ENCODE results near the gene ZNF554. TPM values are rescaled to one million over a fixed set of nuclear protein-coding genes. Genes with fewer than 3 reads are reported as not detected.

Gene ZNF554
- total and polyA plus RNA-seq, 2 donors (not counting 3 experiments of a cell fraction or from before 2014, with no cell fraction given): 1.2 to 1.6 TPM

- no peaks in the 10 kb centered on the region for H3K9me3 ChIP-seq (replicated peaks; ENCODE audit: control insufficient read depth, insufficient read depth, low read length)
- no peak overlapping the region for H3K9ac ChIP-seq (replicated peaks; ENCODE audit: extremely low read depth, insufficient read depth, low read length)
- POLR2A ChIA-PET: no interaction called here
- no peak overlapping the region for H2AFZ ChIP-seq (ENCODE audit: low read depth, low read length)
- H3K27me3 ChIP-seq (ENCODE audit: control insufficient read depth in 2 of 2, insufficient read depth in 2 of 2, low read length in 2 of 2): no peaks in the 10 kb centered on the region
- no peak overlapping the region for H3K27ac ChIP-seq (ENCODE audit: insufficient read depth, low read depth, low read length)
- H3K79me2 ChIP-seq (ENCODE audit: control insufficient read depth, insufficient read depth, low read length): no peaks in the 10 kb centered on the region
- no peak for TF ChIP-seq JUN (IDR thresholded peaks at IDR 0.05; ENCODE audit: borderline replicate concordance, insufficient read depth, insufficient read length, low read depth)
- TF ChIP-seq MYC (IDR thresholded peaks at IDR 0.05; ENCODE audit: low read depth, low read length): no peak
- no peak for TF ChIP-seq POLR2AphosphoS5 (IDR thresholded peaks at IDR 0.05; ENCODE audit: insufficient read depth, low read depth, low read length)
- TF ChIP-seq FOS (IDR thresholded peaks at IDR 0.05; ENCODE audit: borderline replicate concordance, insufficient read depth, low read length): no peak
- TF ChIP-seq GATA2 (IDR thresholded peaks at IDR 0.05; ENCODE audit: insufficient read depth, insufficient read length, low read depth, low read length): no peak
- no peak for TF ChIP-seq POLR2A (IDR thresholded peaks at IDR 0.05; ENCODE audit: low read depth, low read length)
- TF ChIP-seq CTCF (IDR thresholded peaks at IDR 0.05; ENCODE audit: extremely low read depth in 1 of 2, insufficient read depth in 1 of 2, low read depth in 1 of 2, low read length in 2 of 2): no peak
- TF ChIP-seq EZH2 (IDR thresholded peaks at IDR 0.05; ENCODE audit: borderline replicate concordance, low read depth, low read length, severe bottlenecking): no peak
- TF ChIP-seq MAX (IDR thresholded peaks at IDR 0.05; ENCODE audit: insufficient read depth, insufficient read length): no peak
- BruUV-seq (replicated peaks): no TSS peak
- CTCF ChIA-PET: interaction anchor here (0.7 to 0.9 kb wide), 2 partner anchors 17 to 36 kb away, joined by 3 read pairs; partner anchors contain the start of gene ZNF555
- FAIRE-seq: no peak
- peaks cover 3% of the 10 kb centered on the region for H3K4me1 ChIP-seq (ENCODE audit: control insufficient read depth, extremely low read depth, insufficient read depth, low read length)
- no peak overlapping the region for H3K4me3 ChIP-seq (replicated peaks in 1 of 3; ENCODE audit: insufficient read depth in 1 of 3, low read depth in 1 of 3, low read length in 3 of 3)
- H3K4me2 ChIP-seq (ENCODE audit: insufficient read depth, low read length): no peak overlapping the region
- no peak for DNase-seq (ENCODE audit: low read depth, low spot score)
- dilution Hi-C loops (cut with MboI; ENCODE audit: extremely low pct_ligation_motif_present, low sequenced_read_pairs) (no loop called here), intact Hi-C loops (cut with micrococcal nuclease) (no loop called here)
- no peaks in the 10 kb centered on the region for H4K20me1 ChIP-seq (replicated peaks; ENCODE audit: control insufficient read depth, extremely low read depth, insufficient read depth, low read length)
- H3K36me3 ChIP-seq (ENCODE audit: control insufficient read depth in 2 of 2, extremely low read depth in 1 of 2, insufficient read depth in 2 of 2, low read length in 2 of 2): peaks cover 0 to 3% of the 10 kb centered on the region in 2 experiments
- no peaks in the 10 kb centered on the region for H3K9me1 ChIP-seq (replicated peaks; ENCODE audit: control insufficient read depth, extremely low read depth, insufficient read depth, low read length)
Observed at GRCh38 chr19:2824129-2824528, 4.5 kb downstream of the ZNF554 start.

All from endothelial cell of umbilical vein (primary cell).